8988T (cell line): ENCODE measurements around the gene RYK.

ENCODE experiments used
- DNase-seq: peaks from one replicate; pipeline ENCODE4 v3.0.0; 2011

RYK gene

GRCh38 chr3:134146666-134147065, 104.0 kb downstream of the RYK start:
- no peak for DNase-seq

DNA sequence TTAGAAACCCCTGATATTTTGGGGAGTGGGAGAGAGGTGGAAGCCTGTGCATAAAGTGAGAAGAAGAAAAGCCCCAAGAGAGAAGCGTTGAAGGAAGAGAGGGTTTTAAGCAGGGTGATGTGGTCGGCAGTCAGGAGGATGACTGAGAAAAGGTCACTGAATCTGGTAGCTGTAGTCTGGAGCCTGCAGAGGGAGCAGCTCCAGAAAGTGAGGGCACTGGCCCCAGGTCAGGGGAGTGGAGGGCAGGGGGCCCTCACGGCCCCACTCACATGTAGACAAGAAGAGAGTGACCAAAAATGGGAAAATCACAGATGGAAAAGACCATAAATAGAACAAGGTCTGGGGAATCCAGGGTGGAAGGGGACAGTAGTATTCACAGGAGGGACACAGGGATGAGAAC, 105.5 kb downstream of the RYK start:
- DNase-seq, result no peak

GRCh38 chr3:134144694-134145093, 106.0 kb downstream of the RYK start:
- no peak for DNase-seq

GRCh38 chr3:134143828-134144401, 106.7 kb downstream of the RYK start:
- no peak for DNase-seq

DNA sequence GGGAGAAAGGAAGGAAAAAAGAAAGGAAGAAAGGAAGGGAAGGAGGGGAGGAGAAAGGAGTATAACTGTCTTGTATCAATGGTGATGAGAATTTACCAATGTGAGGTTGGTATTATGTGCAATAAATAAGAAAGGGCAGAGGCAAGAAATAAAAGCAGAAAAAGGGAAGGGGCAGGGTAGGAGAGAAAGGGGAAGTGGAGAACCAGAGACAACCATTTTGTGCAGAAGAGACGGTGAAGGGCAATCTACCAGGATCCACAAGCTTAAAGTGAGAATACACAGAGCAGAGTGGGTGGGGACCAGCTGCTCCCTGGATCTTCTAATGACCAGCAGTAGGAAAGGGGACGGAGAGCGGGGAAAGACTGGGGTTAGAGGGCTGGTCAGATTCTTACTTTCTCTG, 114.1 kb downstream of the RYK start:
- no peak for DNase-seq

GRCh38 chr3:134134698-134135415, 115.8 kb downstream of the RYK start:
- no peak for DNase-seq

DNA sequence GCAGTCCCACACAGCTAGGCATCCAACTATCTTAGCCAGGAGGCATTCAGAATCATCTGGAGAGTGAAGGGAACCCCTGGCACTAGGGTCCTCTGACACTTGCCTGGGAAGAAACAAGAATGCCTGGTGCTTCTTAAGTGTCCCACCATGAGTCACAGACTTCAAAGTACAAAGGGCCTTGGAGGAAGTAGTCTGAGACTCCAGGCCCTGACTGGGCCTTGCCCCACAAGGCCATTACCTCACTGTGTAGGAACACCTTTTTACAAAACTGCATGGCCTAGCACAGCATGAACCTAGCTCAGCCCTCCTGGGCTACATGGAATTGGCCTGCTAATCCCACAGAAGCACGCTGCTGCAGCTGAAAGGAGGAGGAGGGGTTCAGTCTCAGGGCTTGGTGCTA, 116.4 kb downstream of the RYK start:
- DNase-seq, result no peak

GRCh38 chr3:134132961-134133360, 117.7 kb downstream of the RYK start:
- no peak for DNase-seq

- DNase-seq, result no peak
These were observed 124.5 kb downstream of the RYK start for GRCh38 chr3:134126153-134126552.

GRCh38 chr3:134114726-134115125, 135.9 kb downstream of the RYK start:
- no peak for DNase-seq

DNA sequence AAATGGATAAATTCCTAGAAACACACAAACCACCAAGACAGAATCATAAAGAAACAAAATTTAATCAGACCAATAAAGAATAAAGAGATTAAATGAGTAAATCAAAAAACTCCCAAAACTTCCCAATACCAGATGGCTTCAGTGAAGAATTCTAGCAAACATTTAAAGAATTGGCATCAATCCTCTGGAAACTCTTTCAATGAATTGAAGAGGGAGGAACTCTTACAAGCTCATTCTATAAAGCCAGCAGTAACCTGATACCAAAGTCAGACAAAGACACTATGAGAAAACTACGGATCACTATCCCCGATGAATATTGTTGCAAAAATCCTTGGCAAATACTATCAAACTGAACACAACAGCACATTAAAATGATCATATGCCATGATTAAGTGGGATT, 139.0 kb downstream of the RYK start:
- no peak for DNase-seq

DNA sequence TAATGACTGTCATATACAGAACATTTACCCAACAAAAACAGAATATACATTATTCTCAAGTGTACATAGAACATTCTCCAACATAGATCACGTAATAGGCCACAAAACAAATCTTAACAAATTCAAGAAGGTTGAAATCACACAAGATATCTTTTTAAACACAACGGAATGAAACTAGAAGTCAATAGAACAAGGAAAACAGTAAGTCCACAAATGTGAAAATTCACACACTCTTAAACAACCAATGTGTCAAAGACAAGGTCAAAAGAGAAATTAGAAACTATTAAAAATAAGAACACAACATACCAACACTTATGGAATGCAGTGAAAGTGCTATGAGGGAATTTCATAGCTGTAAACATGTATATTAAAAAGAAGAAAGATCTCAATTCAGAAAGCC, 139.7 kb downstream of the RYK start:
- DNase-seq, result no peak
